HuH-7 (cell line): ENCODE results near the gene DYSF.

ENCODE experiments used
- DNase-seq: peaks from one replicate; pipeline ENCODE4 v3.0.0; 2011; ENCODE audit warnings: low spot score

Gene DYSF

GRCh38 chr2:71554028-71554705 lies 100.8 kb downstream of the DYSF start:
- DNase-seq = no peak

- DNase-seq = no peak
Observed at GRCh38 chr2:71554706-71555056, 101.3 kb downstream of the DYSF start.

- DNase-seq = peak; percentile 85
Observed at GRCh38 chr2:71555798-71556454, 102.6 kb downstream of the DYSF start.

- DNase-seq = no peak
Observed at GRCh38 chr2:71556692-71557250, 103.4 kb downstream of the DYSF start.

GRCh38 chr2:71557321-71557720 lies 104.0 kb downstream of the DYSF start:
- DNase-seq = peak; percentile 89

- DNase-seq = no peak
Observed at GRCh38 chr2:71558300-71559051, 105.1 kb downstream of the DYSF start.

GRCh38 chr2:71559080-71559827 lies 105.9 kb downstream of the DYSF start:
- no peak for DNase-seq

GRCh38 chr2:71559828-71560637 lies 106.7 kb downstream of the DYSF start:
- no peak for DNase-seq

- DNase-seq = no peak
Observed at GRCh38 chr2:71560638-71561011, 107.3 kb downstream of the DYSF start.

- DNase-seq = no peak
Observed at GRCh38 chr2:71561441-71562267, 108.3 kb downstream of the DYSF start.

- DNase-seq = no peak
Observed at GRCh38 chr2:71562518-71562917, 109.2 kb downstream of the DYSF start.

GRCh38 chr2:71563872-71564271 lies 110.5 kb downstream of the DYSF start:
- DNase-seq = no peak

GRCh38 chr2:71564361-71564760 lies 111.0 kb downstream of the DYSF start:
- DNase-seq = no peak

GRCh38 chr2:71564790-71565189 lies 111.4 kb downstream of the DYSF start:
- no peak for DNase-seq

- no peak for DNase-seq
Observed at GRCh38 chr2:71566372-71566771, 113.0 kb downstream of the DYSF start.

- DNase-seq = no peak
Observed at GRCh38 chr2:71567625-71568024, 114.3 kb downstream of the DYSF start.

GRCh38 chr2:71568103-71568502 lies 114.7 kb downstream of the DYSF start:
- no peak for DNase-seq

- DNase-seq = no peak
Observed at GRCh38 chr2:71570511-71570910, 117.2 kb downstream of the DYSF start.

- DNase-seq = no peak
Observed at GRCh38 chr2:71570951-71571460, 117.6 kb downstream of the DYSF start.

- no peak for DNase-seq
Observed at GRCh38 chr2:71571945-71572344, 118.6 kb downstream of the DYSF start.
